Activated B cell treated with CpG ODN at 0.5 μM for 24 hours (primary cell): ENCODE measurements around the gene SDR42E2. TPM values are rescaled to one million over a fixed set of nuclear protein-coding genes. Genes with fewer than 3 reads are reported as not detected.
A peak's percentile ranks its signal among the peaks of the same experiment; 100 is the strongest.

Experiments
- ATAC-seq: fragments of 200-7000 bp; cut with Tn5 transposase; one replicate; pipeline ENCODE4 v1.10.0; 2021; ENCODE audit warnings: low read depth, mild to moderate bottlenecking, moderate library complexity
- CTCF ChIA-PET: fragments of 350-600 bp; sonication (Branson Sonifier 250); formaldehyde crosslinking; loops from one replicate; lab custom pipeline; 2021; ENCODE audit warnings: antibody characterized with exemption; lab: Charles Lee
- POLR2A ChIA-PET: fragments of 350-600 bp; sonication (Branson Sonifier 250); formaldehyde crosslinking; loops from one replicate; lab custom pipeline; 2021; ENCODE audit warnings: antibody characterized with exemption; lab: Charles Lee
- DNase-seq: peaks from one replicate; pipeline ENCODE4 v3.0.0; 2022
- H3K27ac Mint-ChIP-seq: one replicate; pipeline ENCODE4 v1.8.0; 2020; ENCODE audit warnings: mixed read lengths
- H3K27me3 Mint-ChIP-seq: one replicate; pipeline ENCODE4 v1.8.0; 2021; ENCODE audit warnings: mixed read lengths
- H3K36me3 Mint-ChIP-seq: one replicate; pipeline ENCODE4 v1.8.0; 2021; ENCODE audit warnings: low read depth, mixed read lengths
- H3K4me1 Mint-ChIP-seq: one replicate; pipeline ENCODE4 v1.8.0; 2021; ENCODE audit warnings: mixed read lengths
- H3K4me3 Mint-ChIP-seq: one replicate; pipeline ENCODE4 v1.8.0; 2020; ENCODE audit warnings: mild to moderate bottlenecking, mixed read lengths
- H3K9me3 Mint-ChIP-seq: one replicate; pipeline ENCODE4 v1.8.0; 2020; ENCODE audit warnings: mixed read lengths
- CTCF ChIP-seq: fragments of 200-600 bp; IDR thresholded peaks from one replicate; pipeline ENCODE4 v1.8.0; 2022; ENCODE audit warnings: antibody characterized with exemption, mild to moderate bottlenecking
- intact Hi-C: fragments of 100-400 bp; cut with micrococcal nuclease; formaldehyde crosslinking; loops from one replicate; pipeline ENCODE4 v1.15.1; 2024
- total RNA-seq: library from RNA; stranded (reverse); gene quantifications from 2 replicates; pipeline ENCODE4 v1.2.3, GENCODE V29; 2022

SDR42E2 gene
- 0.18 and 0.22 TPM in 2 replicates for total RNA-seq

GRCh38 chr16:22161999-22162655 lies at the start of gene SDR42E2:
TSS of gene SDR42E2 (plus strand) at chr16:22162506. CDS start at chr16:22165583, 3,077 bp downstream.
- ATAC-seq: peak; percentile 31

GRCh38 chr16:22116095-22116700 lies 46.1 kb upstream of the SDR42E2 start:
- Mint-ChIP-seq H3K27me3 (peaks cover 2% of the 10 kb centered on the region), H3K4me3 (no peak overlapping the region), H3K27ac (no peak overlapping the region), H3K36me3 (no peaks in the 10 kb centered on the region), H3K4me1 (no peaks in the 10 kb centered on the region), H3K9me3 (no peaks in the 10 kb centered on the region)
- ChIA-PET POLR2A (no interaction called here), CTCF (no interaction called here)
- no peak for TF ChIP-seq CTCF
- ATAC-seq (no peak), DNase-seq (no peak)
- intact Hi-C loops: no loop called here

More at GRCh38 chr16:22161999-22162655, at the start of gene SDR42E2:
- intact Hi-C loops: no loop called here
- no peak for DNase-seq
- Mint-ChIP-seq H3K9me3 (no peaks in the 10 kb centered on the region), H3K36me3 (no peaks in the 10 kb centered on the region), H3K4me1 (peaks cover 4% of the 10 kb centered on the region), H3K27me3 (peaks cover 24% of the 10 kb centered on the region), H3K27ac (no peak within 1 kb of the TSS), H3K4me3 (no peak within 1 kb of the TSS)
- ChIA-PET POLR2A (no interaction called here), CTCF (no interaction called here)
- no peak for TF ChIP-seq CTCF

- H3K9me3 Mint-ChIP-seq: no peaks in the 10 kb centered on the region
- POLR2A ChIA-PET: no interaction called here
- intact Hi-C loops: no loop called here
Observed at GRCh38 chr16:22117609-22118008, 44.7 kb upstream of the SDR42E2 start.

GRCh38 chr16:22120440-22120839 lies 41.9 kb upstream of the SDR42E2 start:
- Mint-ChIP-seq H3K36me3 (no peaks in the 10 kb centered on the region), H3K9me3 (no peaks in the 10 kb centered on the region), H3K27ac (no peak overlapping the region), H3K4me3 (no peak overlapping the region), H3K27me3 (no peaks in the 10 kb centered on the region), H3K4me1 (peaks cover 10% of the 10 kb centered on the region)
- POLR2A ChIA-PET: no interaction called here
- CTCF ChIA-PET: no interaction called here
- intact Hi-C loops: loop anchor here (1.0 kb wide), 1 partner anchor 177 kb away; the partner anchor contains the start of gene POLR3E
- TF ChIP-seq CTCF: no peak
- DNase-seq: no peak
- no peak for ATAC-seq

More at GRCh38 chr16:22117609-22118008, 44.7 kb upstream of the SDR42E2 start:
- Mint-ChIP-seq H3K27ac (no peak overlapping the region), H3K4me1 (peaks cover under 1% of the 10 kb centered on the region), H3K27me3 (no peaks in the 10 kb centered on the region), H3K36me3 (no peaks in the 10 kb centered on the region), H3K4me3 (no peak overlapping the region)
- TF ChIP-seq CTCF: no peak
- DNase-seq: no peak
- no peak for ATAC-seq
- CTCF ChIA-PET: no interaction called here

GRCh38 chr16:22122239-22122638 lies 40.1 kb upstream of the SDR42E2 start:
- POLR2A ChIA-PET: no interaction called here
- H3K4me1 Mint-ChIP-seq: peaks cover 10% of the 10 kb centered on the region
- intact Hi-C loops: no loop called here
- ATAC-seq (no peak), DNase-seq (no peak)
- CTCF ChIA-PET: no interaction called here
- no peak overlapping the region for H3K4me3 Mint-ChIP-seq
- TF ChIP-seq CTCF: no peak
- no peaks in the 10 kb centered on the region for H3K27me3 Mint-ChIP-seq
- H3K9me3 Mint-ChIP-seq: no peaks in the 10 kb centered on the region
- H3K27ac Mint-ChIP-seq: no peak overlapping the region
- H3K36me3 Mint-ChIP-seq: no peaks in the 10 kb centered on the region
